HUES6 (cell line): Measurements from ENCODE around the gene IFITM1.
"Not testable (repeated sequence)": the region's sequence is repeated elsewhere in the genome, so short reads cannot be mapped to it uniquely, and the experiment has no call there.

ENCODE experiments used
- H3K27ac ChIP-seq: 2 replicates; pipeline ENCODE4 v1.7.0; 2013; ENCODE audit warnings: low read depth, mild to moderate bottlenecking, low read length, inconsistent platforms
- H3K27me3 ChIP-seq: 2 replicates; pipeline ENCODE4 v1.6.1; 2013; ENCODE audit warnings: low read length; ENCODE audit not compliant: control insufficient read depth, insufficient read depth
- H3K36me3 ChIP-seq: 2 replicates; pipeline ENCODE4 v1.6.1; 2013; ENCODE audit warnings: low read length; ENCODE audit not compliant: control insufficient read depth, insufficient read depth
- H3K4me1 ChIP-seq: 2 replicates; pipeline ENCODE4 v1.6.1; 2013; ENCODE audit warnings: low read length; ENCODE audit not compliant: control insufficient read depth, insufficient read depth
- H3K4me3 ChIP-seq: 2 replicates; pipeline ENCODE4 v1.5.1; 2013; ENCODE audit warnings: low read depth, low read length
- H3K9ac ChIP-seq: one replicate; pipeline ENCODE4 v1.6.1; 2013; ENCODE audit warnings: mild to moderate bottlenecking, low read length
- H3K9me3 ChIP-seq: 2 replicates; pipeline ENCODE4 v1.6.1; 2013; ENCODE audit warnings: low read depth, low read length; ENCODE audit not compliant: control insufficient read depth, insufficient read depth

Gene IFITM1

DNA sequence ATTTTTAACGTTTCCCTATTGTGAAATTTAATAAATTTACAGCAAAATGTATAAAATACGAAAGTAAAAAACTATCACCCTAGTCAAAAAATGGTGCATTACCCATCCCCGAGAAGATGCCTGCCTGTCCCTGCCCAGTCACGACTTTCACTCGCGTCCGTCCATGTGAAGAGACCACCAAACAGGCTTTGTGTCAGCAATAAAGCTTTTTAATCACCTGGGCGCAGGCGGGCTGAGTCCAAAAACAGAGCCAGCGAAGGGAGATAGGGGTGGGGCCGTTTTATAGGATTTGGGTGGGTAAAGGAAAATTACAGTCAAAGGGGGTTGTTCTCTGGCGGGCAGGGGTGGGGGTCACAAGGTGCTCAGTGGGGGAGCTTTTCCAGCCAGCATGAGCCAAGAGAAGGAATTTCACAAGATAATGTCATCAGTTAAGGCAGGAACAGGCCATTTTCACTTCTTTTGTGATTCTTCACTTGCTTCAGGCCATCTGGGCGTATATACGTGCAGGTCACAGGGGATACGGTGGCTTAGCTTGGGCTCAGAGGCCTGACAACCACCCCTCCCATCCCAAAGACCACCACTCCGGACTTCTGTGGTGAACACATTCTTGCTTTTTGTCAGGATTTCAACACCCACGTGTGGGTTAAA lies 19.9 kb downstream of the IFITM1 start:
- Histone ChIP-seq H3K4me1 (peaks cover 31% of the 10 kb centered on the region), H3K9me3 (peaks cover 12% of the 10 kb centered on the region), H3K9ac (peak overlapping the region; percentile 76), H3K27ac (peak overlapping the region; percentile 78), H3K4me3 (peak overlapping the region; percentile 46; the same call in 1 of the 2 replicates)
- not testable (repeated sequence) for H3K27me3 ChIP-seq, H3K36me3 ChIP-seq

DNA sequence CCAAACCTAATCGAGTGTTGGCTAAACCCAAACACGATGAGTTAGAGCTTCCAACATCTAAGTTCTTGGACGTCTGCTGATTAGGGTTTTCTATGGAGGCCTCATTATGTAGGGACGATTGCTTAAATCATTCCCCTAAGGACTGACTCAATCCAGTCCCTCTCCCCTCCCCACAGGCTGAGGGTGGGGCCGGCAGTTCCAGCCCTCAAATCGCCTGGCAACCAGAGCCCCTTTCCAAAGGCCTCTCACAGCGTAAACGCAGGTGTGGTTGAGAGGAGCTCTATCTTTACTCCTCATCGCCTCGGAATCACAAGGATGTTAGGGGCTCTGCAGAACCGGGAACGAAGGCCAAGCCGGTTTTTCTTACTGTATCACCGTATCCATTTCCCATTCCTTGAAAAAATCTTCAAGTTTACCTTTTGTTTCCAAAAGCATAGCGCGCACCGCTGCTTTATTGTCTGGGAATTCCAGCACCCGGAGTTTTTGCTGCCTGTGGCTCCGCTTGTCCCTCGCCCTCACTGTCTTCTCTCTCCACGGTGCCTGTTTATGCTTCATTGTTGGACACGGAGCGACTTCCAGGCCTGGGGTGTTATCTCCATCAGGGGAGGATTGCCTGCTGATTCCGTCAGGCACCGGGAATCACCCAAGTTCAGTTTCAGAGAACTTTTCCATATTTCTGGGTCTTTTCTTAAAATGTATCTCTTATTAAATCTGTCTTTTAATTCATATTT lies 20.6 kb downstream of the IFITM1 start:
- Histone ChIP-seq H3K9ac (peak overlapping the region; percentile 76), H3K27ac (peak overlapping the region; percentile 78), H3K27me3 (no peaks in the 10 kb centered on the region), H3K4me3 (peak overlapping the region; percentile 46), H3K9me3 (peaks cover 12% of the 10 kb centered on the region), H3K36me3 (0 out of 2 replicates have a peak, but pooled peaks cover 5% of the 10 kb centered on the region), H3K4me1 (peaks cover 31% of the 10 kb centered on the region)

DNA sequence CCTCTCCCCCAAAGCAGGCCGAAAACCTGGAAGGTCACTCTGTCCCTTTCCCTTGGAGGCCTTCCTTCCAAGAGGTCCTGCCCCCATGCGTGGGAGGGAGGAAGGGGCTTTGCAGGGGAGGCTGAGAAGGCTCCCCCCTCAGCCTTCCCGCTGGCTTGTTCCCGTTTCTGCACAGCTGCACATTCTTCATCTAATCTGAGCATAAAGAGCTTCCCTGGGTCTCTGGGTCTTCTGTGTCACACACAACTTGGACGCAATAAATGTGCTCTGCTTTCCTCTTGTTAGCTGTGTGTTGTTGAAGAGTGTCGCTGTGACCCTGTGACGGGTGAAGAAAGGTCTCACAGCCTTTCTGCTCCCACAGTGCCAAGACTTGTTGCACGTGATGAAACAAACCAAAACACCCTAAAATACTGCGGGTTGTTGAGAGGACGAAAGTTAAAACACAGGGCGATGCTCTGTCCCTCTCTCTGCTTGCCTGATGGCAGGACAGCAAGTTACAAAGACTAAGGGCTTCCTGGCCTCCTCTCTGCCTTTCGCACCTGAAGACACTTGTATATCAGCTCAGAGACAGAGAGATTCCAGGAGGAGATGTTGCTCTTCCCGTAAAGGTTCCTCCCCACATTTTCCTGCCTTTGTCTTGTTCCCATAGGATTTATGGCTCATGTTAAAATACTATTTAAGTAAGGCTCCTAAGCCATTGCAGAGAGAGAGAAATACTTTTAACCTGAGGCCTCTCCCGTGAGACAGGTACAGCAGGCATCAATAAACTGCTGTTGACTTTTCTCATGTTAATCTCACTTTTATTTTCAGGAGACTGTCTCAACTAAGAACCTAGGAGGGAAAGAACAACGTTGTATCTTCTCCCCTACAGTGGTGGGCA lies 22.2 kb downstream of the IFITM1 start:
- Histone ChIP-seq H3K4me3 (no peak overlapping the region), H3K27ac (peak overlapping the region; percentile 61; the same call in 1 of the 2 replicates), H3K9me3 (peaks cover 12% of the 10 kb centered on the region), H3K4me1 (peaks cover 38% of the 10 kb centered on the region), H3K9ac (peak overlapping the region; percentile 65), H3K27me3 (no peaks in the 10 kb centered on the region), H3K36me3 (0 out of 2 replicates have a peak, but pooled peaks cover 5% of the 10 kb centered on the region)

DNA sequence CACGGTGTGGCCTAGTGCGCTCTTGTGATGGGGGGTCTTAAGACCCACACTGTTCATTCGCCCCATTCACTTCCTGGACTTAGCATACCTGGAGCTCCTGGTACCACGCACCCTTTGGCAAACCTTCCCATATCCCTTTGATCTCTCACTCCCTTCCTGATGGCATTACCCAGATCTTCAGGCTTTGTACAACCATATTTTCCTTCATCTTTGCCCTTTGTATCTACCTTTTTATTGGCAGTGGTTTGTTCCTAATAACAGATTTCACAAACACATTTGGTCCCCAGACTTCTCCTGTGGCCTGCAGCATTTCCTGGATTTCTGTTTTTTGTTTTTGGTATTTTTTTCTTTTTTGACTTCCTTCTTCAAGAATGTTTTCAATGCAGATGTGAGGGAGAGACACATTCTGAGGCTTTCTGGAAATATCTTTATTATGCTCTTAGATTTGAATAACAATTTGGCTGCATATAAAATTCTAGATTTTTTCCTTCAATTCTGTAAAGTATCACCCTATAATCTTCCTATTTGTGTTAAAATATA lies 22.9 kb downstream of the IFITM1 start:
- Histone ChIP-seq H3K36me3 (0 out of 2 replicates have a peak, but pooled peaks cover 5% of the 10 kb centered on the region), H3K4me1 (peaks cover 44% of the 10 kb centered on the region), H3K9ac (peak overlapping the region; percentile 65), H3K4me3 (no peak overlapping the region), H3K27ac (peak overlapping the region; percentile 61; the same call in 1 of the 2 replicates), H3K9me3 (peaks cover 11% of the 10 kb centered on the region), H3K27me3 (no peaks in the 10 kb centered on the region)

DNA sequence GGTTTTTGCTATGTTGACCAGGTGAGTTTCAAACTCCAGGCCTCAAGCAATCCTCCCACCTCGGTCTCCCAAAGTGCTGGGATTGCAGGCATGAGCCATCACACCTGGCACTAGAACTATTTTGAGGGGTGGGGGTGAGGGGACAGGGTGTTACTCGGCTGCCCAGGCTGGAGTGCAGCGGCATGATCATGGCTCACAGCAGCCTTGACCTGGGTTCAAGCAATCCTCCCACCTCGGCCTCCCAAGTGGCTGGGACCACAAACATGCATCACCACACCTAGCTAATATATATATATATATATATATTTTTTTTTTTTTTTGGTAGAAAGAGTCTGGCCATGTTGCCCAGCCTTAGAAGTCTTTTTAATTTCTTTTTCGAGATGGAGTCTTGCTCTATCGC lies 23.9 kb downstream of the IFITM1 start:
- Histone ChIP-seq H3K36me3 (0 out of 2 replicates have a peak, but pooled peaks cover 5% of the 10 kb centered on the region), H3K9me3 (peaks cover 7% of the 10 kb centered on the region), H3K4me1 (peaks cover 53% of the 10 kb centered on the region), H3K27ac (no peak overlapping the region), H3K9ac (no peak overlapping the region), H3K27me3 (no peaks in the 10 kb centered on the region), H3K4me3 (no peak overlapping the region)

DNA sequence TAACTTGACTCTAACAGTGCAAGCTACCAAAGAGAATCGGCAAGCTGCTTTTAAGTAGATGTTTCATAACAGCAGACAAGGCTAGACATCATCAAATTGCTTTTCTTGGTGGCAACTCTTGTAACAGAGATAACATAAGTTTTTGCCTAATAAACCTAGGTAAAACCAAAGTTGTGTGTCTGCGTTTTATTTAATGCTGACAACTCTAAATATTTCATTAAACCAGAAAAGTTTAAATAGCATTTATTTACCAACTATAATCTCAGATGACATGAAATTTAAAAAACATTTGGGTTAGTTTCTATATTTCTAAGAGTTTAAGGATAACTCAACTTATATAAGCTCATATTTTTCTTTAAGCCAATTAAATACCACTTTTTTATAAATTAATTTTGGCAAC lies 26.1 kb downstream of the IFITM1 start:
- Histone ChIP-seq H3K4me1 (peaks cover 44% of the 10 kb centered on the region), H3K36me3 (no peaks in the 10 kb centered on the region), H3K4me3 (no peak overlapping the region), H3K27ac (peak overlapping the region; percentile 91), H3K27me3 (no peaks in the 10 kb centered on the region), H3K9me3 (0 out of 2 replicates have a peak, but pooled peaks cover 4% of the 10 kb centered on the region), H3K9ac (peak overlapping the region; percentile 61)

DNA sequence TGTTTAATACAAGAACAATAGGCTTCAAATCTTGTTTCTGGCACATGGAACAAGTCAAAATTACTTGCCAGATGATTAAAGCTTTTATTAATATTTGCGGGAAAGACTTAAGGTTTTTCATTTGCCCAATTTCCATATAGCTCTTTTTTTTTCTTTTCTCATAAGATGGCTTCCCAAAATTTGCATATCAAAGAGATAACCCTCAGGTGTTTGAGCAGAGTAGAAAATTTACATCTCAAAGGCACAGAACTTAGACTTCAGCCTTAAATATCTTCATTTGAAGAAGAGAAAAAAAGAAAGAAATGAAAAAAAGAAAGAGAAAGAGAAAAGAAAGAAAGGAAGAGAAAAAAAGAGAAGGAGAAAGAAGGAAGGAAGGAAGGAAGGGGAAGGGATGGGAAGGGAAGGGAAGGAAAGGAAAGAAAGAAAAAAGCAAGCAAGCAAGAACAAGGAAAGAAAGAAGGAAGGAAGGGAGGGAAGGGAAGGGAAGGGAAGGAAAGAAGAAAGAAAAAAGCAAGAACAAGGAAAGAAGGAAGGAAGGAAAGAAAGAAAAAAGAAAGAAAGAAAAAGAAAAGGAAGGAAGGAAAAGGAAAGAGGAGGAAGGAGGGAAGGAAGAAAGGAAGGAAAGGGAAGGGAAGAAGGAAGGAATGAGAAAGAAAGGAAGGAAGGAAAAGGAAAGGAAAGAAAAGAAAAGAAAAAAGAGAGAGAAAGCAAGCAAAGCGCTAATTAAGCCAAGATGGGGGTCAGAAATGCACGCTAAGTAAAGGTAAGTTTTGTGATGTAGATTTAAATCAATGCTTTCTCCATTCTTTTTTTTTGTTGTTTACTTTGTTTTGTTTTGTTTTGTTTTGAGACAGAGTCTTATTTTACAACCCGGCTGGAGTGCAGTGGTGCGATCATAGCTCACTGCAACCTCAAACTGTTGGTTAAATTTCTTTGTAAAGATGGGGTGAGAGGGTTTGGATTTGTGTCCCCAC lies 27.0 kb downstream of the IFITM1 start:
- Histone ChIP-seq H3K4me1 (peaks cover 38% of the 10 kb centered on the region), H3K9me3 (peaks cover 4% of the 10 kb centered on the region; the same call in 1 of the 2 replicates), H3K9ac (peak overlapping the region; percentile 78), H3K27me3 (no peaks in the 10 kb centered on the region), H3K4me3 (peak overlapping the region; percentile 29), H3K27ac (peak overlapping the region; percentile 91), H3K36me3 (no peaks in the 10 kb centered on the region)

DNA sequence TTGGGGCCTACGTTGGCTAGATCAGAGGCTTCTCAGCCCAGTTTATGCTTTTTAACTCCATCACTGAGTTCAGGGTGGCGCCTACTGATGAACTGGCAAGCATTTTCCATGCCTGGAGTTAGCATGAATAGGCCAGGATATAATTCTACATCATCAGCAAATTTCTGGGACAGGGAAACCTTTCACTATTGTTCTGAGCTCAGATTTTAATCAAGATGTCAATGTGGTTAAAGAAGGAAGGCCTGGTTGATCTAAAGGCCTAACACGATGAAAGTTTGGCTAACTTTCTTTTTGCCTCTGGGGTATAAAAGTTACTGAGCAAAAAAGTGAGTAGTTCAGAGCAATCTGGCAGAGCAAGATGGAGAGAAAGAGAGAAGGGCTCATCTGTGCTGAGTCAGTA lies 28.5 kb downstream of the IFITM1 start:
- H3K27me3 ChIP-seq = no peaks in the 10 kb centered on the region
- H3K27ac ChIP-seq = peak overlapping the region; percentile 91; the same call in 1 of the 2 replicates

DNA sequence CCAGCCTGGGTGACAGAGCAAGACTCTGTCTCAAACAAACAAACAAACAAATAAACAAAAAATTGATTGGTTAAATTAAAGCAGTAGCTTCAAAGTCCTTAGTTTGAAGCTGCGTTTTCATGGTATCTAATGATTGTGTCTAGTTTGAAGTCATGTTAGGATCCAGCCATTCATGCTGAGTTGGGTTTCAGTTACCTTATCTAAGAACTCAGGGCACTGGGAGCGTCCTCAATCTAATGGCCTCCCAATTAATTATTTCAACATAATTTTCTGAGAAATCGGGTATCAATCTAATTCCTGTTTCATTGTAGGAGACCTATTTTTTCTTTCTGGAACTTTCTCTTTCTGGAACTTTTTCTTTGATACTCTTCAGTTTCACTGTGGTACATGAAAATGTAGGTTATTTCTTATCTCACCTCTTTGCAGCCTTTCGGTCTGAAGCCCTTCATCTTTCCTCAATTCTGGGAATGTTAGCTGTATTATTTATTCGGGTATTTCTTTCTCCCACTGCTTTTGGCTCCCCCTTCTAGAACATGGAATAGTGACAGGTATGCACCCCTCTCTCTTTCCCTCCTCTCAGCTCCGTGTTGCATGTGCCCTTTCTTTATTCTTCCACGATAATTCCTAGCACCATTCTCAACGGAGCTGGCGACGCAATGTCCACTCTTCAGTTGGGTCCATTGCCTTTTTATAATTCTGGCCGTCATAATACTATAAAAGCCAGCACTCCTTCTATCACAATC lies 31.2 kb downstream of the IFITM1 start:
- Histone ChIP-seq H3K9ac (no peak overlapping the region), H3K27ac (no peak overlapping the region), H3K4me1 (peaks cover 25% of the 10 kb centered on the region), H3K9me3 (peaks cover 4% of the 10 kb centered on the region; the same call in 1 of the 2 replicates), H3K27me3 (no peaks in the 10 kb centered on the region), H3K36me3 (no peaks in the 10 kb centered on the region), H3K4me3 (no peak overlapping the region)

More for the DNA sequence above, 28.5 kb downstream of the IFITM1 start:
- Histone ChIP-seq H3K9me3 (peaks cover 4% of the 10 kb centered on the region; the same call in 1 of the 2 replicates), H3K9ac (no peak overlapping the region), H3K4me3 (no peak overlapping the region), H3K36me3 (no peaks in the 10 kb centered on the region), H3K4me1 (peaks cover 27% of the 10 kb centered on the region)
